NCI-H524 (cell line): ENCODE results near the gene NBPF3.

ENCODE experiments used
- DNase-seq, 2 experiments: peaks; one replicate each; lab custom pipeline; 2025; lab: John Stamatoyannopoulos, UW

NBPF3 gene

DNA sequence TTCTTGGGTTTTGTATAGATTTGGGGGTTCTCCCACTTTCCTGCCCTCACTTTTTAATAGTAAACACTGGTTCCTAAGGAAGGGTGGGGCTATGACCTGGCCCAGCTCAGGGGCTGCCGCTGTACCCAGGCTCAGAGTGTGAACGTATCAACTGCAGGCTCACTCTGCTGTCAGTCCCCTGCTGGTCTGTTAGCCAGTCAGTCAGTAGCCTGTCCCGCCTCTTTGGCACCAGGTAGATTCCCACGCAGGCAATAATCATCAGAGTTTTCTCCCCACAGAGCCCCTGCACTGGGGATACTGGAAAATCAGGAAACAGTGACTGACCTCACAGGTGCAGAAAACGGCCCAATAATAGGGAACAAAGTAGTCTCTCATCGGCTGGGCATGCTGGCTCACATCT, 54.3 kb downstream of the NBPF3 start:
- no peak for DNase-seq

DNA sequence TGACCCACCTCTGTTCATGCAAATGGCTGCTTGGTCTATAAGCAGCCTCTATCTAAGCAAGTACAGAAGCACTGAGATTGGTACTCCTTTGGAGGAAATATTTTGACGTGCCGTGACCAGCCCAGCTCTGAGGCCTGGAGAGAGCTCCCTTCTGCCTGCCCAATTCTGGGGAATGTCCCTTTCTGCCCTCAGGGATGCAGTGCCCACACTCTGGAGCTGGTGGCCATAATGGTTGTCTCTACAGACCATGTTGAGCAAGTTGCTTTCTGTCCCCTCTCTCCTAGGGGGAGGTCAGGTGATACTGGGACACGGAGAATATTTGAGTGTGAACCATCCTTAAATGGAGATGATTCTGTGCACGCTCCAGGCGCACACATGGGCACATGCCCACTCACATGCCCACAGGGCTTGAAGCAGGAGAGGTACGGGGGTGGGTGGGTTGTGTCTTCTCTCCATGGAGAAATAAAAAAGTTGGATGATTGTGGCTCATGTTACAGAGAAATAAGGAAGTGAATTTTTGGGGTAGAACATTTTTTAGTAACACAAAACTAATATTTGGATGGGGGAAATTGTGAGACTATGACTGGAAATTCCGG, 55.4 kb downstream of the NBPF3 start:
- DNase-seq, result no peak

DNA sequence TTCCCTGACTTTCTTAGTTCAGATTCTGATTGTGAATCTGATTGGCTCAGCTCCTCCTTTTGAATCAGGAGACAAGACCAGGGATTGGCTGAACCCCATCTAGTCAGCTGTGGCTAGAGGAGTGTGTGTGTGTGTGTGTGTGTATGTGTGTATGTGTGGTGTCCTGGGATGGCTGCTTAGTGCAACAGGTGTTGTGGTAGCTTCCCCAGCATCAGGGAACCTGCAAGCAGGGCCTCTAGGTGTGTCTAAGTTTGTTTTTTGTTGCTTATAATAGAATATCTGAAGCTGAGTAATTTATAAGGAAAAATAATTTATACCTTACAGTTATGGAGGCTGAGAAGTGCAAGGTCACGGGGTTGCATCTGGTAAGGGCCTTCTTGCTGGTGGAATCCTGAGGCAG, 56.1 kb downstream of the NBPF3 start:
- DNase-seq, result no peak

DNA sequence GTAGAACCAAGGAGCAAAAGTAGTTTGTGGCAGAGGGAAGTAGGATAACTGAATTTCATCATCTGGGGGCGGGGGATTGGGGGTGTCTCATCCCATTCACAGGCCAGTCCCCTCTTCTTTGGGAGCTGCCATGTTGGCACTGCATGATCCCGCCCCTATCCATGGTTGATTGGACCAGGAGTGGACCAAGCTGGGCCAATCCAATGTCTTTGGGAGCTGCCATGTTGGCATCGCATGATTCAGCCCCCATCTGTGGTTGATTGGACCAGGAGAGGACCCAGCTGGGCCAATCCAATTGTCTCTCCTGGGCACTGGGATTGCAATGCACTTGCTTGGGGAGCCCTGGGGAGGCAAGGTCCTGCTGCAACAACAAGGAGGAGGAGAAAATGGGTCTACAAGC, 56.9 kb downstream of the NBPF3 start:
- no peak for DNase-seq

DNA sequence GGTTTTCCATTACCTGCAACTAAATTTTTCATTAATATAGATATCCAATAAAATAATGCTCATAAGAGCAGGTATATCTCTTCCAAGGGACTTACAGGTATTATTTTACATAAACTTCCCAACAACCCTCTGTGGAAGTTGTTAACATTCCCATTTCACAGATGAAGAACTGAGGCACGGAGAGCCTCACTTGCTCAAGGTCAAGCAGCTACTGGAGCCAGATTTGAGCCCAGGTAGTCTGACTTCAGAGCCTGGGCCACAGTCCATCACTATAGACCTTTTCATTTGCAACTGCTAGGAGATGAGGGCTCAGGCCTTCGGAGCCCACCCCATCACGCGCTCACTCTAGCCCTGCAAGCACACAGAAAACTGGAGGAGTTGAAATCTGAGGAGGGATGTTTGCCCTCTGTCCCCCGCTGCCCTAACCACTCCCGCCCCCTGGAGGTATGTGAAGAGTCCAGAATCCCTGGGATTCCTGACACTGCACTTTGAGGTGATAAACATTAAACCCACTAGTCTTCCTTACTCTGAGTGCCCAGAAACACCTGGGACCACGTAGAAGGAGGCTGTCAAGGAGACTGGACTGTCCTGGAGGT, 57.6 kb downstream of the NBPF3 start:
- DNase-seq, result no peak

DNA sequence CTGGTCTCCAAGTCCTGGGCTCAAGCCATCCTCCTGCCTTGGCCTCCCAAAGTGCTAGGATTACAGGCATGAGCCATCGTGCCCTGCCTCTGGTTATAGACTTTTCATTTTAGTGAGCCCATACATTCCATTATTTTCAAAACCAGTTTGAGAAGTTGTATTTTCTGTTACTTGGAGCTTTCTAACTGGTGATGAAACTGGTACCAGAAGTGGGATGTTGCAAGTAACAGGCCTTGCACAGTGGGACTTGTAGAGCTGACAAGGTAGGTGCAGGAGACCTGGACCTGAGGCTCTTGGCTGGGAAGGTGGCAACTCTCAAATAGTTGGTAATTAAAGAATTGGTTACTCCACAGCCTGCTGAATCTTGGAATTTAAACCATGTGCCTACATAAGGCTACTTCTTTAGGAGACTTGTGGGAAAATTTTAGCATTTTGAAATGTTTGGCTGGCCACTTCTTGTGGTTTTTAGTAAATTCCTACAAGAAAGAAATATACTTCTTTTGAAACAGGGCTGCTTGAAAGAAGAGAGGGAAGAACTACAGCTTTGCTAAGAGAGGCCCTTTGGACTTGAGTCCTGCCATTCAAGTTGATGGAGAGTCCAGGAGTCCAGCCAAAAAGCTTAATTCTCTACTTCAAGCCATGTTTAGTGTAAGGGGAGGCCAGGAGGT, 59.5 kb downstream of the NBPF3 start:
- DNase-seq, result no peak

DNA sequence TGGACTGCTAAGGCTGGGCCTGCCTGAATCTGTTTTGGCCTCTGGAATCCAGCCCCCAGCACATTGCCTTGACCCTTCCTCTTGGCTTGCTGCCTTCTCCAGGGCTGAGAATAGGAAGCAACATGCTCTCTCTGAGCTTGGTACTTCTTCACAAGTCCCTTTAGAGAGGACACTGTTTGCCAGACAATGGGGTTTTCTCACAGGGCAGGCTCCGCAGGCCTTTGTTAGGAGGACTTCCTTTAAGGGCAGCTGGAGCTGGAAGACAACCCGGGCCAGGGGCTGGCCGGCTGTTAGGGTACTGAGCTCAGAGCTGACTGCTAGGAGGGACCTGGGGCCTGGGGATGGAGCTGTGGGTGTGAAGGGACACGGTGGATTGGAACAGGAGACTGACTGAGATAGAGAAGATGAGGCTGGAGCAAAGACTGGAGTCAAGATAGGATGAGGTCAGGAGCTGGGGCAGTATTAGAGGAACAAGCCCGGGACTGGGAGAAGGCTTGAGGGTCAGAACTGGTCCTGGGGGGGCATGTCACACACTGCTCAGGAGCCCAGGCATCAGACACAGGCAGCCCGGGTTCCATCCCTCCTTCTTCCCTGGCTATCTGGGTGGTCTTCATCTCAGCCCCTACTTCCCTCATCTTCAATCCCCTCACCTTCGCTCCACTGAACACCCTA, 63.9 kb downstream of the NBPF3 start:
- DNase-seq, result no peak

DNA sequence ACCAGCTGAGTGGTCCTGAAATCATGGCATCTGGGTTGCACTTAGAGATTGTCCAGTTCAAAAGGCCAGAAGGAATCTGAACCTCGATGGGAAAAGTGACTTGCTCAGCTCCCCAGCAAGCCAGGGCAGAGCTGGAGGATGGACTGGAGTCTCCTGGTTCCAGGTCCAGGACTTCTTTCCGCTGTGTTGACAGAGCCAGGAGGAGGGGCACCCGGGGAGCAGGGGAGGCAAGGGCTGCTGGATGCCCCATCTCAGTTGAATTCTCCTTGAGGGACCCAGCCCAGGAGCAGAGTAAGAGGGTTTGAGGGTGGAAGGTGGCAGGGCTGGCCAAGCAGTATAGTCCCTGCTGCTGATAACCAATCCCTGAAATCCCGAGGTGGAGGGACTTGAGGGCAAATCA, 66.9 kb downstream of the NBPF3 start:
- DNase-seq, result no peak

DNA sequence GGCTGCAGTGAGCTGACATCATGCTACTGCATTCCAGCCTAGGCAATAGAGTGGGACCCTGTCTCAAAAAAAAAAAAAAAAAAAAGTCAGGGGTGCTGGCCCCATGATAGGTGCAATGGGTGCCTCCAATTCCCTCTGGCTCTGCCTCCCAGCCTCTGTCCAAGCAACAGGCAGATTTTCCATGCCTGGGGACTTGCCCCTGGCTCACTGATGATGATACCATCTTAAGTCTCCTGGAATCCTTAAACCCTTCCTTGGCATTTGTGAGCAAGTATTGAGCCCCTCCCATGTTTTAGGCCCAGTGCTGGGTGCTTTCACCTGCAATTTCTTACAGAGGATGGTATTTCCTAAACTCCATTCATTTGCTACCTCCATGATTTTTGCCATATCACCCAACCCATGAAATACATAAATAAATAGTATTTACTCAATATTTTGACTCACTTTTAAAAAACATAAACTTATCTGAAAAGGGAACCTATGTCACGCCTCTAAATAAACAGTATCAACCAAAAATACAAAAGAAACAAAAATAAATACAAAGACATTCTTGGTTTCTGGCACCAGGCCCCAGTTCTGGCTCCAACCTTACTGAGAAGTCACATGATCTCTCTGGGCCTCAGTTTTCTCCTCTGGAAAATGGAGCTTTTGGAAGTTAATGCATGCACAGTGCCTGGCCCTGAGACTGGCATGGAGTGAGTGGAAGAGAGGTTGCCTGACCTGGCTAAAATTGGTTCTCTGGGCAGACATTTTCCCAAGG, 67.8 kb downstream of the NBPF3 start:
- DNase-seq, result no peak

DNA sequence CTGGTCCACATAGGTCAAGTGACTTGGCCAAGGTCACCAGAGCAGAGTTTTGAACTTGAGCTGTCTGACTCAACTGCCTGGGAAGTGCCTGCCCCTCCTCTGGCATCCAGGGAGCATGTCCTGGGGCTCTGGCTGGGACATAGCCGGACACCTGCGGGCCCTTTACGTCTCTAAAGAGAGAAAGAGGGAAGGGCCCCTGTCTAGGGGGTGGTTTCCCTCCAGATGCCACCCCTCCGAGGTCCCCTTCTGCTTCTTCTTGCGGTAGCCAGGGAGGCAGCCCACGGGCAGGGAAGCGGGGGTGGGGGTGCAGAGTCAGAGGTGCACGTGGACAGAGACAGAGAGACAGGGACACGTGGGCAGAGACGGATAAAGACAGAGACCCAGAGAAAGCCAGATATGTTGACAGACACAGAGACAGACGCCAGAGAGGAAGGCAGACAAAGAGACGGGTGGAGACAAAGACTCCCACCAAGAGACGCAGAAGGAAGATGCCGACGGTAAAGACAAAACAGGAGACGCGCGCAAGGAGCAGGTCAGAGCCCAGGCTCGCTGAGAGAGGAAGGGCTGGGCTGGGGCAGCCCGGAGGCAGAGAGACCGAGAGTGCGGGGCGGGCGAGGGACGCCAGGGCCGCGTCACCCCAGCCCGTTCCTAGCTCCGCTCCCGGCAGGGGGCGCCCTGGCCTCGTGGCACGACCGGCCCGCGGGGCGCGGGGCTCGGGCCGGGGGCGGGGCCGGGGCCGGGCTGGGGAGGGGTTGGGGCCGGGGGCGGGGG, 68.8 kb downstream of the NBPF3 start:
- DNase-seq, result peak in 1 of 2 experiments; percentile 49

DNA sequence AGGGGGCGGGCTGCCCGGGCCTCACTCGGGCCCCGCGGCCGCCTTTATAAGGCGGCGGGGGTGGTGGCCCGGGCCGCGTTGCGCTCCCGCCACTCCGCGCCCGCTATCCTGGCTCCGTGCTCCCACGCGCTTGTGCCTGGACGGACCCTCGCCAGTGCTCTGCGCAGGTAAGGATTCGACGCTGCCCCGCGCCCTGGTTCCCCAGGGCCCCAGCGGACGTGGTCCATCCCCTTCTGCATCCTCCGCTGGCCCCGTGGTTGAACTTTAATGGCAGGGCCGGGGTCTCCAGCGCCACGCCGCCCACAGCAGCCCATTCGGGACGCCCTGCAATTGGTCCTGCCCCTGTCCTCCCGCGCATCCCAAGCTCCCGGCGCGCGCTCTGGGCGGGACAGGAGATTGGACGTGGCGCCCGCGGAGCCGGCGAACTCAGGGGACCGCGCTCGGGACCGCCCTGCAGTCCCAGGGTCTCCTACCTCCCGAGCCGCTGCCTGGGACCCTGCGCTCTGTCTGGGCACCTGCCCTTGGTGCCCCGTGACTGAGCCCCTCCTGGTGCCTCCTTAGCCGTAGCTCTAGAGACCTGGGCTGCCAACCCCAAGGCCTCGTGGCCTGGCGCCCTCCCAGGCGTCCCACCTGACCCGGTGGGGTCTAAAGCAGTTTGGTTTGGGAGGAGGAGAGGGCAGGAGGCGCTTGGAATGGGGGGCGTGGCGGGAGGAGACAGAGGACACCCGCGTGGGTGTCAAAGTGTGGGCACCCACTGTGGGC, 69.6 kb downstream of the NBPF3 start, which contains the start of gene ALPL:
Gene ALPL, plus strand, starts transcription at position 73 of the 762 bp plus-strand sequence. CDS start 44,659 bp downstream, outside the sequence.
- no peak for DNase-seq

DNA sequence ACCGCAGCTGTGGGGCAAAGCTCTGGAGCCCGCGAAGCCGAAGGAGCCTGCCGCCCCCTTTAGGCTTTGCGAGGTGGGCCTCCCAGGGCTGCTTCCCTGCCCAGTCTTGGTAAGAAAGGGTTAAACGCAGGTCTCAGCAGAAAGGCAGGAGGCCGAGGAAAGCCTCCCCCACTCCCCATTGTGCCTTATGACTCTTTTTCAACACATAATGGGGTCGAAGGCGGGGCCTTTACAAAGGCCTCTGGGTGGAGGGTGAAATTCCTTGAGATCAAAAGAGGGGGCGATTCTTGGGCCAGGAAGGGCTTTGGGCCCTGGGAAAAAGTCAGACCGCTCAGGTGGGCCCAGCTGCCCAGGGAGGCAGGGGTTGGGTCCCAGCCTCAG, 70.2 kb downstream of the NBPF3 start:
- DNase-seq, result no peak

DNA sequence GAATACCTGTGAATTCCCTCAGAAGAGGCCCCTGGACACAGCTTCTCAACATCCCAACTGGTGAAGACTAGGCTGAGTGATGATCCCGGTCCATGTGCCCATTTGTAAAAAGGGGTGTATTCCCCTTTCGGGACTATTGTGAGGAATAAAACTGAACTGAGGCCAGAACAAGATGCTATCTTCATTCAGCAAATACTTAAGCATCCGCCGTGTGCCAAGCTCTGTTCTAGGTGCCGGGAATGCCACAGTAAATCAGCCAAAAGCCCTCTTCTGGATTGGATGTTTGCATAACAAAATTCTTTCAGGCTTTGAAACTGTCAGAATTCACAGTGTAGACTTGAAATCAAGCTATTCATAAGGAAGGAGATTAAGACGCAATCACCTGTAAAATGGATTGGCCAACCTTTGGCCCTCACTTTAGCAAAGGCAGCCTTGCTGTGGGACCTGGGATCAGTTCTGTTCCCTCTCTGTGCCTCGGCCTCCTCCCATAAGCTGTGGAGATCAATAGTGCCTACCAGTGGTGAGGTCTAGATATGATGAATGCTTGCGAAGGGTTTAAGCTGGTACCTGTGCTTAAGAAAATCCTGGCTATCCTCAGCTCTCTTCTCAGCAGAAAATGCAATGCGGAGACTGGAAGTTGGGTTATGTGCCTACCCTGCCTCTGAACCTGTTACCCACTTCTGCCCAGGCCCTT, 71.1 kb downstream of the NBPF3 start:
- no peak for DNase-seq

DNA sequence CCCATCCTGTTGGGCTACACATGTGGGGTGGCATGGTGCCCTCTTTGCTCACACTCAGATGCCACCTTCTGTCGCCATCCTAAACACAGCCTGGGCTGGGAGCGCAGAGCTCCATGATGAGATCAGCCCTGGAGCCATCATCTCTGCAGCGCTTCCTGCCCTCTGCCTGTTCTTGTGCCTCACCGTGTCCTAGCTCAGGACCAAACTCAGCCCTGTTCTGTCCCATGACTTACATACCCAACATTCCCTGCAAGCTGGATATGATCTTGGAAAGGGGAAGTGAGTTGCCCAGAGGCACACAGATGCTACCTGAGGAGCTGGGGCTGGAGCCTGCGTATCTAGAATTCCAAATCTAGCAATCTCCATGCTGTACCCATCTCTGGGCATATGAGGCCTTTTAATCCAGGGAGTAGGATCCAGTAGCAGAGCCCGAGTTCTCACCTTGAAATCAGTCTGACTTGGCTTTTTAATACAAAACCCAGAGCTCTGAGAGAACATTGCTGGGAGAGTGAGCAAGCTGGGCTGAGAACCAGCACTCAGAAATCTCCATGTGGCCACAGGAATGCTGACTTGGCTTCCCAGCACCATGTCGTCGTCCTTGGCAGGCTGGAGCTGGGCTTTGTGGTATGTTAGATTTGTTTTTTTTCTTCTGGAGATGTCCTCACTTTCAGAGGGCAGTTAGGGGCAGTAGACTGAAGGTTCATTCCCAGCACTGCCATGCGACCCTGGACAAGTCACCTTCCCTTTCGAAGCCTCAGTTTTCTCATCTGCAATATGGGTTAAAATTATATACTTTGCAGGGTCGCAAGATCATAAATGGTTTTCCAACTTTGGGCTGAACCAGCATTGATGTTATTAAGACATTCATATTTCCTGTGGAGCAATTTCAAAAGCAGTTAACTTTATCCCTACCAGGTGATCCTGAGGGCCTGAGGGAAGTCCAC, 71.9 kb downstream of the NBPF3 start:
- no peak for DNase-seq

DNA sequence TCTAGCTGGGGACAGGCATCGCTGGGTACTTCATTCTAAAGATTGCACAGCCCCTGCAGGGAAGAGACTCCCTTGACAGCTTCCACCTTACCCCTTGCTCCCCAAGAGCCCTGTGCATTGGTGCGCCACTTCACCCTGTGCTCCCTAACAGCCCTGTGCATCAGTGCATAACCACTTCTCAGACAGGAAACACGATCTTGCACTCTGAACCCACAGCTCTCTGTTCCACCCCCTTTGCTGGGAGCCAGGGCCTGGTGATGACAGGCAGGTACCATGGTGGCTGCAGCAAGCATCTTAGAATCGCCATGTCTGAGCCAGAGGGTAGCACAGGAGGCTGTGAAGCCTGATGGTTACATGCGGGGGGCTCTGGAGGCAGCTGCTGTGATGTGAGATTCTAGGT, 74.3 kb downstream of the NBPF3 start:
- DNase-seq, result no peak

DNA sequence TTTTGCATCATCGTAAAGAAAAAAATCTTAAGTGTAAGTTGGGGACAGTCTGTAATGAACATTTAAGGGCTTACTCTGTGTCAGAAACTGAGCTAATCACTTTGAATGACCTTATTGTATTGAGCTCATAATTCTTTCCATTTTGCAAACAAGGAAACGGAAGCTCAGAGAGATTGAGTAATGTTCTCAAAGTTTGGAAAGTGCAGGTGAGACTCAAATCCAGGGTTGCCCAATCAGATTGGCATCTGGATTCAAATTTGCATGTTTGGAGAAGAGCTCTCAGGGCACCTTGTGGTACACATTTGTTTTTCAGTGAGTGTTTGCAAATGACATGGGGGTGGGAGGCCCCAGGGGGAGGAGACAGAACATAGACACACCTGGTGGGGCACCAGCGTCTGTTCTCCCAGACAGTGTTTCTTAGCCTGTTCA, 77.2 kb downstream of the NBPF3 start:
- DNase-seq, result no peak

DNA sequence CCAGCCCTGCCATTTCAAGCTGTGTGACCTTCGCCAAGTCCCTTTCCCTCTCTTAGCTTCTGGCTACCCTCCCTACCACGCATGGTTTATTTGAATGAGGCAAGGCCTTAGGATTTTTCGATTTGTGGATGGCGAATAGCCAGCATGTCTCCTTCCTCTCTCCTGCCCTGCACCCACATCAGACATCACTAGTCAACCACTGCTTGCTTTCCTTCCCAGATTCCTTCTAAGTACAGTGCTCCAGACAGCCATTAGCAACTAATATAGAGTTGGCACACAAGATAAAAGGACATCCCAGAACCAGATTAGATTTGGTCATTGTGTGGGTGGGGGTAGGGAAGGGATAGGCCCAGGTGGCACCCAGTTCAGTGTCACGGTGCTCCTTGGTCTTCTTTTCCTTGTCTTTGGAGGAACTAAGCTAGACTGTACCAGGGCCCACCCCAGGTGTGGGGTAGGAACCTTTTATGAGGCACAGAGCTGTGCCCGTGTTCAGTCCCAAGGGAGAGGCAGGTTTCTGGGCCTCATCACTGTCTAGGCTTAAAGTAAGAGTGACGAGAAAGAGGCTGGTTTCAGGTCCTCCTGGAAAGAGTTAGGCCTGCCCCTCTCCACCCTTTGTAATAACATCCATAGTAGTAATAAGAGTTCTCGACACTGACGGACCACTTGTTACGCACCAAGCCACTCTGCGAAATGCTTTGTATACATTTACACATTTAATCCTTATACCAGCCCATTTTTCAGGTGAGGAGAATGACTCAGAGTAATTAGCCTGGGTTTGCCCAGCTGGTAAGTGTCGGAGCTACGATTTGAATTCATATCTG, 77.9 kb downstream of the NBPF3 start:
- DNase-seq, result no peak
